ENCODE data around the gene DEFB115. TPM values are rescaled to one million over a fixed set of nuclear protein-coding genes. Genes with fewer than 3 reads are reported as not detected.

The DEFB115 gene
- not detected in 2 replicates for total RNA-seq

GRCh38 chr20:31257364-31257763, at the start of gene DEFB115:
Gene DEFB115, plus strand, starts transcription at chr20:31257664. Its CDS starts 0 bp downstream, at chr20:31257664.
- TF ChIP-seq CTCF (conservative IDR thresholded peaks at IDR 0.05; ENCODE audit: low read depth, low read length), result no peak
- no peak within 1 kb of the TSS for H3K4me3 ChIP-seq (ENCODE audit: low read depth, low read length)
- DNase-seq (ENCODE audit: low read depth), result no peak

GRCh38 chr20:31236953-31237352, 20.5 kb upstream of the DEFB115 start:
- H3K4me3 ChIP-seq (ENCODE audit: low read depth, low read length), result no peak overlapping the region
- no peak for TF ChIP-seq CTCF (conservative IDR thresholded peaks at IDR 0.05; ENCODE audit: low read depth, low read length)
- DNase-seq (ENCODE audit: low read depth), result no peak

- no peak overlapping the region for H3K4me3 ChIP-seq (ENCODE audit: low read depth, low read length)
- TF ChIP-seq CTCF (conservative IDR thresholded peaks at IDR 0.05; ENCODE audit: low read depth, low read length), result no peak
- no peak for DNase-seq (ENCODE audit: low read depth)
These were observed 19.7 kb upstream of the DEFB115 start for GRCh38 chr20:31237763-31238162.

- H3K4me3 ChIP-seq (ENCODE audit: low read depth, low read length), result no peak overlapping the region
- no peak for DNase-seq (ENCODE audit: low read depth)
- TF ChIP-seq CTCF (conservative IDR thresholded peaks at IDR 0.05; ENCODE audit: low read depth, low read length), result no peak
These were observed 18.3 kb upstream of the DEFB115 start for GRCh38 chr20:31239139-31239538.

GRCh38 chr20:31256959-31257358, 505 bp upstream of the DEFB115 start:
- no peak for DNase-seq (ENCODE audit: low read depth)
- no peak for TF ChIP-seq CTCF (conservative IDR thresholded peaks at IDR 0.05; ENCODE audit: low read depth, low read length)
- H3K4me3 ChIP-seq (ENCODE audit: low read depth, low read length), result no peak overlapping the region

- TF ChIP-seq CTCF (conservative IDR thresholded peaks at IDR 0.05; ENCODE audit: low read depth, low read length), result peak; percentile 46
- no peak overlapping the region for H3K4me3 ChIP-seq (ENCODE audit: low read depth, low read length)
- DNase-seq (ENCODE audit: low read depth), result no peak
These were observed 3.0 kb downstream of the DEFB115 start for GRCh38 chr20:31260326-31260932.

- no peak for DNase-seq (ENCODE audit: low read depth)
These were observed 17.0 kb downstream of the DEFB115 start for GRCh38 chr20:31274441-31274840.

More at GRCh38 chr20:31274441-31274840, 17.0 kb downstream of the DEFB115 start:
- no peak for TF ChIP-seq CTCF (conservative IDR thresholded peaks at IDR 0.05; ENCODE audit: low read depth, low read length)
- no peak overlapping the region for H3K4me3 ChIP-seq (ENCODE audit: low read depth, low read length)

Data from epithelial cell of proximal tubule (primary cell).